Measurements from ENCODE around the gene KHNYN. TPM values are rescaled to one million over a fixed set of nuclear protein-coding genes. Genes with fewer than 3 reads are reported as not detected.

KHNYN gene
- total RNA-seq, 3 donors from 2014 or later, result 85.9 to 102 (median 86.9) TPM

GRCh38 chr14:24422261-24422660 is 7.5 kb upstream of the KHNYN start:
- Histone ChIP-seq H3K4me3 (no peak overlapping the region), H3K4me1 (ENCODE audit: low read depth) (peaks cover 36% of the 10 kb centered on the region), H3K36me3 (ENCODE audit: low read depth) (no peaks in the 10 kb centered on the region), H3K9me3 (no peaks in the 10 kb centered on the region)
- no peak for DNase-seq
- intact Hi-C loops (cut with DNase I, micrococcal nuclease), result no loop called here
- no peak for ATAC-seq
- TF ChIP-seq CTCF (IDR thresholded peaks at IDR 0.05), result no peak

DNA sequence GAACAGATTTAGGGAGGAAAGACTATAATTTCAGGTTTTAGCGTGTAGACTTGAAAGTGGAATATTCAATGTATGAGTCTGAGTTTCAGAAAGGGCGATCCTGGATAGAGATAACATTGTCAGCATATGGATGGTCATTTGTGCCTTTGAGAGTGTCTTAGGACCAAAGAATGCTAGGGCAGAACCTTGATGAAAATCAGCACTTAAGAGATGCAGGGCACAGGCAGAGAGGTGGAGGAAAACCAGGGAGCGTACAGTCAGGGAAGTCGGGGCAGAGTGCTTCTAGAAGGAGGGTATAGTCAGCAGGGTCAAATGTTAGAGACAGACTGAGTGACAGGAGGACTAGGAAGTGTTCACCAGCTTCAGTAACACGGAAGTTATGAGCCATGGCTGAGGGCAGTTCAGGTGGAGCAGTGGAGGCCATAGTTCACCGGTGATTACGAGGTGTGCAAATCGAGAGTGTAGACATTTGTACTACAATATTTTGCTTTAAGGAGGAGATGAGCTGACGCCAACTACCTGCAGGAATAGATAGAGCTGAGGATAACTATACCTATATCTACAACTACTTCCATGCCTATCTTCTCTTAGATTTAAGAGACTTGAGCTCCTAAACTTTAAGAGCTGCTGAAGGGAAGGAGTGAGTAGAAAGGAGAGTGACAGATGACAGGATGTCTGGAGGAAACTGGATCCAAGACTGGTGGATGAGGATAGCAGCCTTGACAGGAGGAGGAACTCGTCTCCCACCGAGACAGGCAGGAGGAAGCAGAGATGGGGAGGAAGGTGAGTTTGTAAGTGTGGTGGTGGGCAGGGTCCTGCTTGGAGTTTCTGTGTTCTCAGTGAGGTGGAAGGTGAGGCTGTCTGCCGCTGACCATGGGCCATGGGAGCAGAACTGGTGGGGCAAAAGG is 6.8 kb upstream of the KHNYN start:
- no peaks in the 10 kb centered on the region for H3K9me3 ChIP-seq
- H3K4me1 ChIP-seq (ENCODE audit: low read depth), result peaks cover 43% of the 10 kb centered on the region
- intact Hi-C loops (cut with DNase I, micrococcal nuclease), result no loop called here
- H3K4me3 ChIP-seq, result no peak overlapping the region
- peak; percentile 77 for ATAC-seq
- TF ChIP-seq CTCF (IDR thresholded peaks at IDR 0.05), result no peak
- H3K36me3 ChIP-seq (ENCODE audit: low read depth), result no peaks in the 10 kb centered on the region
- DNase-seq, result peak in 2 of 3 donors; percentile 62 to 79

GRCh38 chr14:24425704-24426103 is 4.0 kb upstream of the KHNYN start:
- no peaks in the 10 kb centered on the region for H3K36me3 ChIP-seq (ENCODE audit: low read depth)

DNA sequence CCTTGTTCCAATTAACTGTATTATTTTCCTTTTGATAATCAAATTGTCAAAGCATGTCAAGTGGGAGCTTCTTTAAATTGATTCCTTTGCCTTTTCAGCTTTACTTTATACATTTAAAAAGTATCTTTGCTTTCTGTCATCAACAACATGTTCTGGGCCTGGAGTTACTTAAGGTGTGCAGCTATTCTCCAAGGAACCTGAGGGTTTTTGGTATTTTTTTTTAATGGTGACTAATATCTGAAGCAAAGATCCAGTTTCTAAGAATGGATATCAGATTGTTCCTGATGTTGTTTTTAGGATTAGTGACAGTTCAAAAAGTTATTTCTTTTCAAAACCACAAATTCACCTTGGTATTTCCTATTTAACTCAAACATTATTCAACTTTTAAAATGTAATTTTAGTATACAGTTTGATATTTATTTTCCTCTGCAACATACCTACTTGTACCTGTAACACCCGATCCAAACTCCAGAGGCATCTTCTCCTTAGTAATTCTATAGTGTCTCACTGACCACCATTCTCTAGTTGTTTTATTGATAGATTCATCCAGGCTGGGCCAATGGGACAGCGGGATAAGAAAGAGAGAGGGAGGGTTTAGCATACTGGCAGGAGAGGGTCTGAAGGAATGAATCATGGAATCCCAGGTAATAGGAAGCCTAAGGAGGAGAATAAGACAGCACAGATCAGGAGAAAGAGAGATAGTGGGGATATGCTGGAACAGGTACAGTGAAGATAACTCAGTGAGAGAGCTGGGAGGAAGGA is 3.4 kb upstream of the KHNYN start:
- ATAC-seq (no peak), DNase-seq (no peak)
- Histone ChIP-seq H3K4me1 (ENCODE audit: low read depth) (peaks cover 52% of the 10 kb centered on the region), H3K4me3 (no peak overlapping the region), H3K36me3 (ENCODE audit: low read depth) (no peaks in the 10 kb centered on the region), H3K9me3 (no peaks in the 10 kb centered on the region)
- intact Hi-C loops (cut with DNase I, micrococcal nuclease), result no loop called here
- no peak for TF ChIP-seq CTCF (IDR thresholded peaks at IDR 0.05)

More at GRCh38 chr14:24425704-24426103, 4.0 kb upstream of the KHNYN start:
- ATAC-seq (no peak), DNase-seq (no peak)
- no peak for TF ChIP-seq CTCF (IDR thresholded peaks at IDR 0.05)
- Histone ChIP-seq H3K4me3 (no peak overlapping the region), H3K9me3 (no peaks in the 10 kb centered on the region), H3K4me1 (ENCODE audit: low read depth) (peaks cover 47% of the 10 kb centered on the region)
- intact Hi-C loops (cut with DNase I, micrococcal nuclease), result no loop called here

GRCh38 chr14:24426912-24427536 is 2.7 kb upstream of the KHNYN start:
- TF ChIP-seq CTCF (IDR thresholded peaks at IDR 0.05), result no peak
- intact Hi-C loops (cut with DNase I, micrococcal nuclease), result no loop called here
- Histone ChIP-seq H3K4me3 (no peak overlapping the region), H3K4me1 (ENCODE audit: low read depth) (peaks cover 58% of the 10 kb centered on the region), H3K36me3 (ENCODE audit: low read depth) (no peaks in the 10 kb centered on the region), H3K9me3 (no peaks in the 10 kb centered on the region)
- DNase-seq (peak; percentile 66 to 67 (median 67)), ATAC-seq (peak; percentile 58)
